ENCODE data around the gene MYO10. TPM values are rescaled to one million over a fixed set of nuclear protein-coding genes. Genes with fewer than 3 reads are reported as not detected.

The MYO10 gene
- total RNA-seq, 1 experiment from 2014 or later = 89.8 TPM

DNA sequence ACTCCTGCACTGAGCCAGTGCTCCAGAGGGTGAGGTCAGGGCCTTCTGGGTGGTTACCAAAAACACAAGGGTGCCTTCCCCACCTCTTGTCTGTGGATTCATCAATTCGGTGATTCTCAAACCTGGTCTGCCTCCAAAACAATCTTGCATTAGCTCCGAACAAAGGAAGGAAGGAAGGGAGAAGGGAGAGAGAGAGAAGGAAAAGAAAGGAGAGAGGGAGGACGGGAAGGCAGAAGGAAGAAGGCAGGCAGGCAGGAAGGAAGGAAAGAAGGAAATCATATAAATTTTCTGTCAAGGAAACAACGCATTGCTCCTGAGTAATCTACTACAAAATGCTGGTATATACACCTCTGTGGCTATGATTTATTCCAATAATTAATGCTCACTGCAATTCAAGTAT is 39.3 kb downstream of the MYO10 start:
- ChIA-PET POLR2A (no interaction called here), CTCF (interaction anchor here (1.2 to 1.5 kb wide), 2 partner anchors 236 to 293 kb away, joined by 4 to 6 read pairs; no protein-coding TSS in a partner anchor)
- ATAC-seq (no peak), DNase-seq (ENCODE audit: low spot score) (no peak)
- no peaks in the 10 kb centered on the region for H3K36me3 Mint-ChIP-seq
- H3K4me1 Mint-ChIP-seq = peaks cover 76% of the 10 kb centered on the region
- peak overlapping the region; percentile 93 for H3K27ac Mint-ChIP-seq
- TF ChIP-seq CREM (CRISPR knock-in tag; IDR thresholded peaks at IDR 0.05) = no peak
- TF ChIP-seq GTF2I (CRISPR knock-in tag; conservative IDR thresholded peaks at IDR 0.05) = no peak
- no peak for TF ChIP-seq NFYB (CRISPR knock-in tag; conservative IDR thresholded peaks at IDR 0.05; ENCODE audit: low read depth)
- TF ChIP-seq ZNF416 (CRISPR knock-in tag; IDR thresholded peaks at IDR 0.05) = no peak
- TF ChIP-seq, protein P1, sequence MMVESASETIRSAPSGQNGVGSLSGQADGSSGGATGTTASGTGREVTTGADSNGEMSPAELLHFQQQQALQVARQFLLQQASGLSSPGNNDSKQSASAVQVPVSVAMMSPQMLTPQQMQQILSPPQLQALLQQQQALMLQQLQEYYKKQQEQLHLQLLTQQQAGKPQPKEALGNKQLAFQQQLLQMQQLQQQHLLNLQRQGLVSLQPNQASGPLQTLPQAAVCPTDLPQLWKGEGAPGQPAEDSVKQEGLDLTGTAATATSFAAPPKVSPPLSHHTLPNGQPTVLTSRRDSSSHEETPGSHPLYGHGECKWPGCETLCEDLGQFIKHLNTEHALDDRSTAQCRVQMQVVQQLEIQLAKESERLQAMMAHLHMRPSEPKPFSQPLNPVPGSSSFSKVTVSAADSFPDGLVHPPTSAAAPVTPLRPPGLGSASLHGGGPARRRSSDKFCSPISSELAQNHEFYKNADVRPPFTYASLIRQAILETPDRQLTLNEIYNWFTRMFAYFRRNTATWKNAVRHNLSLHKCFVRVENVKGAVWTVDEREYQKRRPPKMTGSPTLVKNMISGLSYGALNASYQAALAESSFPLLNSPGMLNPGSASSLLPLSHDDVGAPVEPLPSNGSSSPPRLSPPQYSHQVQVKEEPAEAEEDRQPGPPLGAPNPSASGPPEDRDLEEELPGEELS (CRISPR knock-in tag; IDR thresholded peaks at IDR 0.05) = no peak
- H3K27me3 Mint-ChIP-seq (ENCODE audit: low read depth) = no peaks in the 10 kb centered on the region
- peak overlapping the region; percentile 8; the same call in 1 of the 2 replicates for H3K4me3 Mint-ChIP-seq
- H3K9me3 Mint-ChIP-seq = no peaks in the 10 kb centered on the region

DNA sequence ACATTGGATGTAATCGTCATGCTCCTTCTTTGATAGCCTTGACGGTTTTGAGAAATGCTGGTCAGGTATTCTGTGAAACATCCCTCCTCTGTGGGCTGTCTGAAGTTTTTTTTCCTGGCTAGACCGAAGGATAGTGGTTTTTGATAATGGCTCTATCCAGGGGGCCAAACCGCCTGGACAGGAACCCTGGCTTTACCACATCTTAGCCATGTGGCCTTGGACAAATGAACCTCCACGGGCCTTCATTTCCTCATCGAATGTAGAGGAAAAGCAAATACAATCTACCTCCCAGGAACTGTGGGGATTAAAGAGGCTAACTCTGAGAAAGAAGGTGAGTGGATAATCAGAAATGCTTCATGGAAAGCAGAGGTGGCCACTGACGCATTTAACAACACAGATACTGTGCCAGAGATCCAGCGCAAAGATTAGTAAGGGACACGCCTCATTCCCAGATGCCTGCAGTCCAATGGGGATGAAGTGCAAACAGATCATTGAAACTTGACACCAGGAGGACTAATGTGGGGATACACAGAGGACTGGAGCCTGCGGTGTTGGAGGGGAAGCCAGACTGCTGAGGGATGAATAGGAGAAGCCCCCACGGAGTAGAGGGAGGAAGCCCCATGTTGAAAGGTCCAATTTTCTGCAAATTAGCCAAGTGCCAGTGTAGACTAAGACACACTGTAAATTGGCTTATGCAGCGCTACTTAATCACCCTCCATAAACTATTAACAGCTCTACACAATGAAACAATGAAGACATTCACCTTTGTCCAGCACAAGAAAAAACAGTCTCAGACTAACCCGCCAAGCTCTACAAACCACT is 41.6 kb downstream of the MYO10 start:
- peak; percentile 67 for ATAC-seq
- Mint-ChIP-seq H3K27ac (peak overlapping the region; percentile 76), H3K4me3 (no peak overlapping the region), H3K36me3 (no peaks in the 10 kb centered on the region), H3K9me3 (no peaks in the 10 kb centered on the region), H3K27me3 (ENCODE audit: low read depth) (no peaks in the 10 kb centered on the region), H3K4me1 (peaks cover 77% of the 10 kb centered on the region)
- ChIA-PET POLR2A (interaction anchor here (0.6 kb wide), 1 partner anchor 1603 kb away, joined by 3 read pairs; no protein-coding TSS in a partner anchor), CTCF (interaction anchor here (1.0 kb wide), 1 partner anchor 28 kb away, joined by 3 read pairs; no protein-coding TSS in a partner anchor)
- DNase-seq (ENCODE audit: low spot score) = no peak
- TF ChIP-seq ATF1 (CRISPR knock-in tag; IDR thresholded peaks at IDR 0.05) = no peak
- no peak for TF ChIP-seq NR1H2 (CRISPR knock-in tag; IDR thresholded peaks at IDR 0.05)
- TF ChIP-seq, protein P2, sequence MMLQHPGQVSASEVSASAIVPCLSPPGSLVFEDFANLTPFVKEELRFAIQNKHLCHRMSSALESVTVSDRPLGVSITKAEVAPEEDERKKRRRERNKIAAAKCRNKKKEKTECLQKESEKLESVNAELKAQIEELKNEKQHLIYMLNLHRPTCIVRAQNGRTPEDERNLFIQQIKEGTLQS (CRISPR knock-in tag; conservative IDR thresholded peaks at IDR 0.05) = no peak
- TF ChIP-seq JUN (CRISPR knock-in tag; IDR thresholded peaks at IDR 0.05) = no peak

DNA sequence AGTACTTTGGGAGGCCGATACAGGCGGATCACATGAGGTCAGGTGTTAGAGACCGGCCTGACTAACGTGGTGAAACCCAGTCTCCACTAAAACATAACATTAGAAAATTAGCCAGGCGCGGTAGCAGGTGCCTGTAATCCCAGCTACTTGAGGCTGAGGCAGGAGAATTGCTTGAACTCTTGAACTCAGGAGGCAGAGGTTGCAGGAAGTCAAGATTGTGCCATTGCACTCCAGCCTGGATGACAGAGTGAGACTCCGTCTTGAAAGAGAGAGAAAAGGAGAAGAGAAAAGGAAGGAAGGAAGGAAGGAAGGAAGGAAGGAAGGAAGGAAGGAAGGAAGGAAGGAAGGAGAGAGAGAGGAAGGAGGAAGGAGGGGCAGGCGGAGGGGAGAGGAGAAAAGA is 45.1 kb downstream of the MYO10 start:
- Mint-ChIP-seq H3K27me3 (ENCODE audit: low read depth) (no peaks in the 10 kb centered on the region), H3K4me1 (peaks cover 69% of the 10 kb centered on the region), H3K9me3 (peaks cover 6% of the 10 kb centered on the region; the same call in 1 of the 2 replicates), H3K27ac (0 out of 2 replicates have a peak overlapping the region, but pooled peaks have one; percentile 40), H3K36me3 (no peaks in the 10 kb centered on the region; the same call in 1 of the 2 replicates), H3K4me3 (no peak overlapping the region)
- TF ChIP-seq NFE2L1 (CRISPR knock-in tag; IDR thresholded peaks at IDR 0.05) (no peak), GABPB1 (CRISPR knock-in tag; IDR thresholded peaks at IDR 0.05) (no peak), GTF2I (CRISPR knock-in tag; conservative IDR thresholded peaks at IDR 0.05) (no peak), SP1 (CRISPR knock-in tag; conservative IDR thresholded peaks at IDR 0.05) (no peak), NR2C2 (CRISPR knock-in tag; IDR thresholded peaks at IDR 0.05) (no peak), ZNF396 (CRISPR knock-in tag; IDR thresholded peaks at IDR 0.05; ENCODE audit: borderline replicate concordance) (no peak), ZNF219 (CRISPR knock-in tag; IDR thresholded peaks at IDR 0.05; ENCODE audit: borderline replicate concordance) (no peak), HMGA2 (CRISPR knock-in tag; IDR thresholded peaks at IDR 0.05) (no peak), IRF2 (CRISPR knock-in tag; IDR thresholded peaks at IDR 0.05; ENCODE audit: borderline replicate concordance, low read depth) (no peak), JAZF1 (CRISPR knock-in tag; IDR thresholded peaks at IDR 0.05) (no peak)
- TF ChIP-seq, protein P3, sequence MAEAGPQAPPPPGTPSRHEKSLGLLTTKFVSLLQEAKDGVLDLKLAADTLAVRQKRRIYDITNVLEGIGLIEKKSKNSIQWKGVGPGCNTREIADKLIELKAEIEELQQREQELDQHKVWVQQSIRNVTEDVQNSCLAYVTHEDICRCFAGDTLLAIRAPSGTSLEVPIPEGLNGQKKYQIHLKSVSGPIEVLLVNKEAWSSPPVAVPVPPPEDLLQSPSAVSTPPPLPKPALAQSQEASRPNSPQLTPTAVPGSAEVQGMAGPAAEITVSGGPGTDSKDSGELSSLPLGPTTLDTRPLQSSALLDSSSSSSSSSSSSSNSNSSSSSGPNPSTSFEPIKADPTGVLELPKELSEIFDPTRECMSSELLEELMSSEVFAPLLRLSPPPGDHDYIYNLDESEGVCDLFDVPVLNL (CRISPR knock-in tag; IDR thresholded peaks at IDR 0.05; ENCODE audit: borderline replicate concordance, low read depth) = no peak
- TF ChIP-seq, protein P4, sequence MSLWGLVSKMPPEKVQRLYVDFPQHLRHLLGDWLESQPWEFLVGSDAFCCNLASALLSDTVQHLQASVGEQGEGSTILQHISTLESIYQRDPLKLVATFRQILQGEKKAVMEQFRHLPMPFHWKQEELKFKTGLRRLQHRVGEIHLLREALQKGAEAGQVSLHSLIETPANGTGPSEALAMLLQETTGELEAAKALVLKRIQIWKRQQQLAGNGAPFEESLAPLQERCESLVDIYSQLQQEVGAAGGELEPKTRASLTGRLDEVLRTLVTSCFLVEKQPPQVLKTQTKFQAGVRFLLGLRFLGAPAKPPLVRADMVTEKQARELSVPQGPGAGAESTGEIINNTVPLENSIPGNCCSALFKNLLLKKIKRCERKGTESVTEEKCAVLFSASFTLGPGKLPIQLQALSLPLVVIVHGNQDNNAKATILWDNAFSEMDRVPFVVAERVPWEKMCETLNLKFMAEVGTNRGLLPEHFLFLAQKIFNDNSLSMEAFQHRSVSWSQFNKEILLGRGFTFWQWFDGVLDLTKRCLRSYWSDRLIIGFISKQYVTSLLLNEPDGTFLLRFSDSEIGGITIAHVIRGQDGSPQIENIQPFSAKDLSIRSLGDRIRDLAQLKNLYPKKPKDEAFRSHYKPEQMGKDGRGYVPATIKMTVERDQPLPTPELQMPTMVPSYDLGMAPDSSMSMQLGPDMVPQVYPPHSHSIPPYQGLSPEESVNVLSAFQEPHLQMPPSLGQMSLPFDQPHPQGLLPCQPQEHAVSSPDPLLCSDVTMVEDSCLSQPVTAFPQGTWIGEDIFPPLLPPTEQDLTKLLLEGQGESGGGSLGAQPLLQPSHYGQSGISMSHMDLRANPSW (CRISPR knock-in tag; conservative IDR thresholded peaks at IDR 0.05; ENCODE audit: low read depth) = no peak
- TF ChIP-seq, protein P5, sequence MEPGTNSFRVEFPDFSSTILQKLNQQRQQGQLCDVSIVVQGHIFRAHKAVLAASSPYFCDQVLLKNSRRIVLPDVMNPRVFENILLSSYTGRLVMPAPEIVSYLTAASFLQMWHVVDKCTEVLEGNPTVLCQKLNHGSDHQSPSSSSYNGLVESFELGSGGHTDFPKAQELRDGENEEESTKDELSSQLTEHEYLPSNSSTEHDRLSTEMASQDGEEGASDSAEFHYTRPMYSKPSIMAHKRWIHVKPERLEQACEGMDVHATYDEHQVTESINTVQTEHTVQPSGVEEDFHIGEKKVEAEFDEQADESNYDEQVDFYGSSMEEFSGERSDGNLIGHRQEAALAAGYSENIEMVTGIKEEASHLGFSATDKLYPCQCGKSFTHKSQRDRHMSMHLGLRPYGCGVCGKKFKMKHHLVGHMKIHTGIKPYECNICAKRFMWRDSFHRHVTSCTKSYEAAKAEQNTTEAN (CRISPR knock-in tag; IDR thresholded peaks at IDR 0.05) = no peak
- DNase-seq (ENCODE audit: low spot score) = no peak
- ChIA-PET POLR2A (interaction anchor here (0.8 kb wide), 1 partner anchor 45 kb away, joined by 3 read pairs; the partner anchor contains the start of gene MYO10), CTCF (interaction anchor here (1.2 kb wide), 1 partner anchor 242 kb away, joined by 3 read pairs; no protein-coding TSS in a partner anchor)
- ATAC-seq = no peak
